Measurements from ENCODE around the gene SF1.
"Not testable (repeated sequence)": the region's sequence is repeated elsewhere in the genome, so short reads cannot be mapped to it uniquely, and the experiment has no call there.

The SF1 gene, protein sequence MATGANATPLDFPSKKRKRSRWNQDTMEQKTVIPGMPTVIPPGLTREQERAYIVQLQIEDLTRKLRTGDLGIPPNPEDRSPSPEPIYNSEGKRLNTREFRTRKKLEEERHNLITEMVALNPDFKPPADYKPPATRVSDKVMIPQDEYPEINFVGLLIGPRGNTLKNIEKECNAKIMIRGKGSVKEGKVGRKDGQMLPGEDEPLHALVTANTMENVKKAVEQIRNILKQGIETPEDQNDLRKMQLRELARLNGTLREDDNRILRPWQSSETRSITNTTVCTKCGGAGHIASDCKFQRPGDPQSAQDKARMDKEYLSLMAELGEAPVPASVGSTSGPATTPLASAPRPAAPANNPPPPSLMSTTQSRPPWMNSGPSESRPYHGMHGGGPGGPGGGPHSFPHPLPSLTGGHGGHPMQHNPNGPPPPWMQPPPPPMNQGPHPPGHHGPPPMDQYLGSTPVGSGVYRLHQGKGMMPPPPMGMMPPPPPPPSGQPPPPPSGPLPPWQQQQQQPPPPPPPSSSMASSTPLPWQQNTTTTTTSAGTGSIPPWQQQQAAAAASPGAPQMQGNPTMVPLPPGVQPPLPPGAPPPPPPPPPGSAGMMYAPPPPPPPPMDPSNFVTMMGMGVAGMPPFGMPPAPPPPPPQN

DNA sequence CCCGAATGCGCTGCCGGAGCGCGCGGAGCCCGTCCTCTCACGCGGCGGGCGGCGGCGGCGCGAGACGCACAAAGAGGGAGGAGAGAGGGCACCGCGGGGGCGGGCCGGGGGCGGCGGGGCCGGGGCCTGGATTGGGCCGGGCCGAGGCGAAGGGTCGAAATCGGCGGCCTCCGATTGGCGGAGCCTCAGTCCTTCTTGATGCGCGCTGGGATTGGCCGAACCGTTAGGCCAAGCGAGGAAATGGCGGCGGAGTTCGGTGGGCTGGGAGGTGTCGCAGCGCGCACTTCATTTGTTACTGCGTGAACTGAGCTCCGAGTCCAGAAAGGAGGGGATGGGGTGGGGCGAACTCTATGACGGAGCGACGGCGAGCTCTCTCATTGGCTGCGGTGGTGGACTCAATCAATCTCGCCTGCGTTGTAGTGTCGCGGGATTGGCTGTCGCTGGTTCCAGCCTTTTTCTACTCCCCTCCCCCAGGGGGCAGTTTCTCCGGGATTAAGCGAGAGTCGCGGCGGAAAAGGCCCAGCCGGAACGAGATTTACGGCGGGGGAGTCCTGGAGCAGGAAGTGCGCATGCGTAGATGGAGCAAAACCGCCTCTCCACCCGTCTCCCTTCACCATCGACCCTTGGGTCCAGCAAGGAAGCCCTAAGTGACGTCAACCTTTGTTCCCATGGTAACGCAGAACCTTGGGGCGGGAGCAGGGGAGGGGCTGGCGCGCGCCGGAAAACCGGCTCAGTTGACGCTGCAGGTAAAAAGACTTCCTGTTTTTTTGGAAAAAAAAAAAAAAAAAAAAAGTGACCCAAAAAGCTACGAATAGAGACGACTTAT is at the start of gene SF1:
SF1 (minus strand) TSS at position 70 of the 826 bp plus-strand sequence. CDS start 150 bp downstream, outside the sequence.
- peak; percentile 99 to 100 for DNase-seq

GRCh38 chr11:64827451-64827839 is 49.1 kb upstream of the SF1 start:
- DNase-seq = no peak

DNA sequence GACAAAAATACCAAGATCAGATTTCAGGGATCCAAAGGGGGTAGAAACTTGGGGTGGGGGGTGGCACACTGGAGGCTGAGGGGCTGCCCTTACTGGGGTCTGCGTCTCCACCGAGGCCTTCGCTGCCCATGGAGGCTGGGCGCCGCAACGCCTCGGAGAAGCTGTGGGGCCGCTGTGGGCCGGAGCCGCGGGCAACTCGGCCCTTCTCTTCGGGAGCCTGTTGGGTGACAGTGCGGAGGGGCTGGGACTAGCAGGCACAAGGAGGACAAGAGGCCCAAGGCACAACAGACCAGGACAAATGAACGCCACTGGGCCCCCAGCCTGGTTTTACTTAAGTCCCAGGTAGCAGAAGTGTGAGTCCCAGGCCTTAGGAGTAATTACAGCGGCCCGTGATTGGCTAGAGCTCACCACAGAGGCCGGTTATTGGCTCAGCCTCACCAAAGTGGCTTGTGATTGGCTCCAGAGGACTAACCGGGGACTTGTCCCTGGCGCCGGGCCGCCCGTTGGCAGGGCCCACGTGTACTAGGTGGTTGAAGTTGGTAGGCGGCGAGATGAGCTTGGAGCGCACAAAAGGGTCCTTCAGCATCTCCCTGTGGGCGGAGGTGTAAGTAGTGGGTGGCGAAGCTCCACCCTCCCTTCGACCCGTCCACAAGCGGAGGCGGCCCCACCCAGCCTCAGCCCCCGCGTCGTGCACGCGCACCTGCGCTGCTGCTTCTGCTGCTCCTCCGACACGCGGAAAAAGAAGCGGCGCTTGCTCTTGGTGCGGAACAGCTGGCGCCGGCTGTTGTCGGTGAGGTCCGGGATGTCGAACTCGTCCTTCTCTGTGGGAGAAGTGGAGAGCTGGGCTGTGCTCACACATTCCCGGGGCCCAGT is 48.5 kb upstream of the SF1 start:
- DNase-seq = no peak

DNA sequence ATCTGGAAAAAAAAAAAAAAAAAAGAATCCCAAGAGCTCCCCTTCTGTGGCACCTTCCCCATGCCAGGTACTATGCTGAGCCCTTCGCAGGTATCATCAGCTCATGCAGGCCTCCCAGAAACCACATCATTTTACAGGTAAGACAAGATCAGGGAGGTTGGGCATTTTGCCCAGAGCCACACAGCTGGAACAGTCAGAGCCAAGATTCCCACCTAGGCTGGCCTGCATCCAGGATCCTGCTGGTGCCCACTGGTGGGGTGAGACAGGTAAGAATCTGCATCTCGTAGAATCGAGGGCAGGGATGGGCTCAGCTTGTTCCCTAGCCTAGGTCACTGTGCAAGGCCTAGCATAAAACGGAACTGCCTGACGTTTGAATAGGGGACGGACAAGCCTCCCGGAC is 47.7 kb upstream of the SF1 start:
- DNase-seq = no peak

DNA sequence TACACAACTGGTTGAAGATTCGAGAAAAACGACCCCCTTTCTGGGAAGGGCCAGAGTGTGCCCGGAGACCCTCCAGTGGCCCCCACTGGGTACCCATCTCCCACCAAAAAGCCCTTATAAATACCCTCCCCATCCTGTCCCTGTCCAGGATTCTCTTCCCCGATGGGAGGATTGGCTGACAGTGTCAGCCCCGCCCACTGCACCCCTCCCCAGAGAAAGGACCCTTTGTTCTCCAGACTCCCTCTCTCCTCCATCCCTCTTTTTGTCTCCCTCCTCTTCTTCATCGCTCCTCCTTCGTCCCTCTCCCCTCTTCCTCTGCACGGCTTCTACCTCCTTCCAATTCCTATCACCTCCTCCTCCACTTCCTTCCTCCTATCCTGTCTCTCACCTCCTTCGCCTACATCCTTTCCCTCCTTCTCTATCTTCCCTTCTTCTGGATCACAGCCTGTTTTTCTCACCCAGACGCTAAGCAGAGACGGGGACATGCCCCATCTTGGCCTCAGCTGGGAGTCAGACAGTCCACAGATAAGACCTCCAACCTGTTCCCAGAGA is 45.3 kb upstream of the SF1 start:
- DNase-seq = no peak

GRCh38 chr11:64817476-64817875 is 39.1 kb upstream of the SF1 start:
- no peak for DNase-seq

- DNase-seq = not testable (repeated sequence)
Measured at GRCh38 chr11:64815433-64815832, 37.1 kb upstream of the SF1 start.

- DNase-seq = no peak
Measured at GRCh38 chr11:64814712-64815187, 36.4 kb upstream of the SF1 start.

DNA sequence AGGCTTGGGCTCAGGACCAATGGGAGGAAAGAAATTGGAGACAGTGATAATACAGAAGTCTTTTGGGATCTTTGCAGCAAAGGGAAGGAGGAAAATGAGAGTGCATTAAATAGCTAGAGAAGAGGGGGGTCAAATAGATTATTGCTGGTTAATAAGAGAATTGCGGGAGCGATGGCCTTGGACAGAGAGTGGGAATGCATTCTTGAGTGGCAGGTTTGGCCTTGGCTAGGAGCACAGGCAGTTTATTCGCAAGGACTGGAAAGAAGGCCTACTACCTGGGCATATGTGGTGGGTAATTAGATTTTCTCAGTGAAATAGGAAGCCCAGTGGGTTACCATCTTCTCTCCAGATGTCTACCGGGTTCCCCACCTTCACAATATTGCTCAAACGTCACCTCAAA is 35.5 kb upstream of the SF1 start:
- DNase-seq = no peak

DNA sequence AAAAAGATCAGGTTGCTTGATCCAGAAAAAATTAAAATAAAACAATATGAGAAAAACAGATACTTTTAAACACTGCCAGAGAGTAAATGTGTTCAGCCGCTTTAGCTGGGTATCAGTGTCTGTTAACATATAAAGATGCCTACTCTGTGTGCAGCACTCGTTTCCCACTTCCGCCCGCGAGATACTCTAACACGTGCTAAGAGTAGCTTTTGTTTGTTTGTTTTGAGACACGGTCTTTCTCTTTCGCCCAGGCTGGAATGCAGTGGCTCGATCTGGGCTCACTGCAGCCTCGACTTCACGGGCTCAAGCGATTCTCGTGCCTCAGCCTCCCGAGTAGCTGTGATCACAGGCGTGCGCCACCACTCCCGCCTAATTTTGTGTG is 32.5 kb upstream of the SF1 start:
- no peak for DNase-seq

- peak; percentile 87 to 89 for DNase-seq
Measured at GRCh38 chr11:64810271-64810890, 32.0 kb upstream of the SF1 start, which contains the start of gene MEN1. MEN1 (minus strand) TSS chr11:64810551; CDS start chr11:64810109, 442 bp downstream.

- DNase-seq = peak in 1 of 2 donors; percentile 8
Measured at GRCh38 chr11:64809781-64810241, 31.5 kb upstream of the SF1 start.

DNA sequence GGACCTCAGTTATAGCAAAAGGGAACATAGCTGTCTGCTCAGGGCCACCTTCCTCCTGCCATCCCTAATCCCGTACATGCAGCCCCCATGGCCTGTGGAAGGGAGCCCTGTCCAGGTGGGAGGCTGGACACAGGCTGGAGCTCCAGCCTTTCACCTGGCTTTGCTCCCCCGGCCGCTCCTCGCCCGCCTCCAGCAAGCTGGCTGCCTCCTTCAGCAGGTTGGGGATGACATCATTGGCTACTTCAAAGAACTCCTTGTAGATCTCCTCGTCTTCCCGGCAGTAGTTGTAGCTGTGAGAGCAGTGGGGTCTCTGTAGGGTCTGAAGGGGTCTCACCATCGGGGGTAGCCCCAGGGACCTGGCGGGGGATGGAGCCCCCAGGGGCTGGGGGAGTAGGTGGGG is 27.1 kb upstream of the SF1 start:
- DNase-seq = no peak

- no peak for DNase-seq
Measured at GRCh38 chr11:64804346-64805210, 26.2 kb upstream of the SF1 start.

- DNase-seq = no peak
Measured at GRCh38 chr11:64803846-64804345, 25.6 kb upstream of the SF1 start.

GRCh38 chr11:64803158-64803845 is 25.0 kb upstream of the SF1 start, which contains the start of gene MAP4K2:
MAP4K2 (minus strand) TSS chr11:64803214; CDS start chr11:64803149, 65 bp downstream.
- DNase-seq = peak; percentile 74 to 88

GRCh38 chr11:64802370-64803157 is 24.2 kb upstream of the SF1 start:
- DNase-seq = no peak
